NCI-H146 (cell line): Measurements from ENCODE around the gene PRRT1.
"Not testable (repeated sequence)": the region's sequence is repeated elsewhere in the genome, so short reads cannot be mapped to it uniquely, and the experiment has no call there.

ENCODE experiments used
- DNase-seq: peaks from one replicate; lab custom pipeline; 2025; lab: John Stamatoyannopoulos, UW

Gene PRRT1

GRCh38 chr6:32149932-32150870 lies 1.5 kb downstream of the PRRT1 start:
- DNase-seq, result no peak

- DNase-seq, result peak; percentile 34
Observed at GRCh38 chr6:32149092-32149755, 2.5 kb downstream of the PRRT1 start.

GRCh38 chr6:32148289-32149091 lies 3.2 kb downstream of the PRRT1 start:
- peak; percentile 69 for DNase-seq

- DNase-seq, result no peak
Observed at GRCh38 chr6:32147401-32148132, 4.2 kb downstream of the PRRT1 start.

GRCh38 chr6:32146687-32147086 lies 5.1 kb downstream of the PRRT1 start:
- DNase-seq, result no peak

- DNase-seq, result no peak
Observed at GRCh38 chr6:32146287-32146686, 5.5 kb downstream of the PRRT1 start.

DNA sequence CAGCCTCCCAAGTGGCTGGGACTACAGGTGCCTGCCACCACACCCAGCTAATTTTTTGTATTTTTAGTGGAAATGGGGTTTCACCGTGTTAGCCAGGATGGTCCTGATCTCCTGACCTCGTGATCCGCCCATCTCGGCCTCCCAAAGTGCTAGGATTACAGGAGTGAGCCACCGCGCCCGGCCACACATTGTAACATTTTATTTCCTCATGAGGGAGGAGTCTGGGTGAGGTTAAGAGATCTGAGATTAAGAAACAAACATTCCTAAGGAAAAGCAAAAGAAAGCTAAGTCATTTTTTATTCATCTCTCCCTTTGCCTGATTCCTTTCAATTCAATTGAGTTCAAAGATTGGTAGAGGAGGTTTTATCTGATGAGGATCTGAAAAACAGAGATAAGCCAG lies 7.5 kb downstream of the PRRT1 start:
- DNase-seq, result not testable (repeated sequence)

GRCh38 chr6:32140420-32141046 lies 11.2 kb downstream of the PRRT1 start:
- DNase-seq, result no peak

DNA sequence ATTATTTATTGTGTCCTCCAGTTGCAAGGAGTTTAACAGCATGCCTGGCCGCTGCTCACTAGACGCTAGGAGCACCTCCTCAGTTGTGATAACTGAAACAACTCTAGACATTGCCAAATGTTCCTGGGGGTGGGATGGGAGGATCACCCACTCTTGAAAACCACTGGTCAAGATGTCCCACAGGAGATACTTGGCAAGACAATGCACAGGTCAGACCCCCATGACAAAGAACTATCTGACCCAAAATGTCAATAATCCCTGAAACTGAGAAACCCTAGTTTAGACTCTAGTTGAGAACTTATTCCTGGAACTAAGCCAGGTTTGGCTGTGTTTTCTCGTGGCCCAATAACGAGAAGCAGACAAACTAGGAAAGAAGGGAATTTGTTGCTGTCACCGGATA lies 12.1 kb downstream of the PRRT1 start:
- no peak for DNase-seq

- DNase-seq, result no peak
Observed at GRCh38 chr6:32137454-32137853, 14.3 kb downstream of the PRRT1 start.

DNA sequence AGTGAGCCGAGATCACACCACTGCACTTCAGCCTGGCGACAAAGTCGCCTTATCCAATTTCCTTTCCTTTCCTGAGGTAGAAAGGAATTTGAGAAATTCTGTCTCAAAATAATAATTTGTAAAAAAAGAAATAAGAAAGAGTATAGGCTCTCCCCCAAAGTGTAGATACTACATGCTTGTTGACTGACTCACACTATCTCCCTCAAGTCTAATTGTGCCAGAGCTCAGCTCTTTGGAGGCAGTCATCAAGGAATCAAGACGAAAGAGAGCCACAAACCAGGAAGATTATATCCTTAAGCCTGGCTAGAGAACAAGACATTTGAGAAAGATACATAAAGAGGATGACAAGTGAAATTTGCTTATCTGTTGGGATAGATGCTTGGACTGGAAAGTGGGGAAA lies 18.0 kb downstream of the PRRT1 start:
- DNase-seq, result no peak

DNA sequence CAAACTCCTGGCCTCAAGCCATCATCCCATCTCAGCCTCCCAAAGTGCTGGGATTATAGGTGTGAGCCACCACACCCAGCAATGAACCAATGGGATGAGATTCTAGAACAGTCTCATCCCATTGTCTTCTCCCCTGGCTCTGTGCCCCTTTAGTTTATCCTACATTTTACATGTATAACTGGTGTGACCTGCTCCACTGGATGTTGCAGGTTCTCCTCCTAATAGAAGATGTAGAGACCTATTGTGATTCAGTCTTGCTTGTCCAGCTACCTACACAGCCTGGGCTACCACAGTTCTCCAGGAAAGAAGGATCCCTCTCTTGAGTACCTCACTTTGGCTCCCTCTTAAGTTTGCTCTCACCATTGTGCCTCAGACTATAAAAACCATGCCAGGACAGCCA lies 19.6 kb downstream of the PRRT1 start:
- DNase-seq, result no peak

DNA sequence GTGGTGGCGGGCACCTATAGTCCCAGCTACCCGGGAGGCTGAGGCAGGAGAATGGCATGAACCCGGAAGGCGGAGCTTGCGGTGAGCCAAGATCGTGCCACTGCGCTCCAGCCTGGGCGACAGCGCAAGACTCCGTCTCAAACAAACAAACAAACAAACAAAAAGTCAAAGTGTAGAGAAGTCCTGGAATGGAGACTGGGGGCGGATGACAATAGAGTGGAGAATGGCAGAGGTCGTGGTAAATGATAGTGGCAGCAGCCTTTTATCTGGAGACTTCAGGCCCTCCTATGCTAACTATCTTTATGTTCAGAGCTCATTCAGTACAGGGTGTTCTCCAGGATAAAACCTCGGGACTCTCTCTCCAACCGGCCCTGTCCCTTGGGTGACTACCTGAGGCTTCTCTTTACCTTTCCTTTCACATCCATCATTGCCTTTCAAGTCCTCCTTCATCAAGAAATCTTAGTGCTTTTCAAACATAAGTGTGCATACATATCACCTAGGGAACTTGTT lies 20.2 kb downstream of the PRRT1 start:
- no peak for DNase-seq

- no peak for DNase-seq
Observed at GRCh38 chr6:32129297-32130088, 22.2 kb downstream of the PRRT1 start.

- DNase-seq, result no peak
Observed at GRCh38 chr6:32128751-32129296, 22.9 kb downstream of the PRRT1 start.

DNA sequence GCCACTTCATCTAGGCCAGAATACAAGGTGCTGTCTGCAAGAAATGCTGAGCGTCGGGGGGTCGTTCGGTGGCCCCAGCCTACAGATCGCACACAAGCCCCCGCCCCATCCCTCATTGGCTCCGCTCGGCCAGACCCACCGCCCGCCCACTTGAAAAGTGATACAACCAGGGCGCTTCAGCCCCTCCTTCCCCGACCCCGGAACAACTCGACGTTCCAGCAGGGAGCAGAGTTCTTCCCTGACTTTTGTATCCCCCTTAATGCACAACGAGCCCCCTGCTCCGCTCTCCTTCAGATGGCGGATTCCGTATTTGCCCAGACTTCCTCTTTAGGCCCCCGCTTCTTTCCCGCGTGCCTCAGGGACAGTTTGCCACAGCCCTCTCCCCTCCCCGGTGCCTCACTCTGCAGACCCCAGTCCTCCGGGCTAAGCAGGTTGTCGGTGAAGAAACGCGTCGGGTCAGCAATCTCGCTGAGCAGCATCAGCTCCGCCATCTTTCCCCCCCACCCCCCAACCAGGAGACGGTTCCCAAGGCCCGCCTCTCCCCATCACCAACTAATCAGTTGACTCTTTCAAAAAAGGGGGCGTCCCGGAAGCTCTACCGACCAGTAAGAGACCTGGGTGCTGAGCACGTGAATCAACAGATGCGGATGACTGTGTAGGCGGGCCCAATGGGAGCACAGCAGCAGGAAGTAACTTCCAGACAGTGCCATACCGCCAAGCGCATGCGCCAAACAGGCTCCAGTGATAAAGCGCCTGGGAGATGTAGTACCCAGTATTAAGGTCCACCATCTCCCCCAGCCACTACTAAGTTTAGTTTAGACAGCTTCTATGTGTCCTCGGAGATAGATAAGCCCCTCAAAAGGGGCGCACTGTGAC lies 23.8 kb downstream of the PRRT1 start, which contains the start of gene ATF6B:
Gene ATF6B, minus strand, starts transcription at position 530 of the 876 bp plus-strand sequence. Its CDS starts 39 bp downstream, at position 491.
- peak; percentile 99 for DNase-seq

DNA sequence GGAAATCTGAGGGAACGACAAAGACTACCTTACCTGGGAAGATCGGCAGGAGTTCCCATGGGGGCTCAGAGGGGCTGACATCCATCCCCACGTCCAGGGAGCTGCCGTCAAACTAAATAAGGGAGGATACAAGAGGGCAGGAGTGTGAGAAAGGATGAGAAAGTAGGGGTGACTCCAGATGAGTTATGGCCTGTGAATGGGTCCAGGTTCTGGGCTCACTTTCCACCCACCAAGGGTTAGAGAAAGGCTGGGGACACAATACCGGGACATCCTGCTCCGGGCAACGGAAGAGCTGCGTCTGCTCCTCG lies 24.4 kb downstream of the PRRT1 start:
- DNase-seq, result no peak

GRCh38 chr6:32126880-32127279 lies 24.9 kb downstream of the PRRT1 start:
- no peak for DNase-seq

DNA sequence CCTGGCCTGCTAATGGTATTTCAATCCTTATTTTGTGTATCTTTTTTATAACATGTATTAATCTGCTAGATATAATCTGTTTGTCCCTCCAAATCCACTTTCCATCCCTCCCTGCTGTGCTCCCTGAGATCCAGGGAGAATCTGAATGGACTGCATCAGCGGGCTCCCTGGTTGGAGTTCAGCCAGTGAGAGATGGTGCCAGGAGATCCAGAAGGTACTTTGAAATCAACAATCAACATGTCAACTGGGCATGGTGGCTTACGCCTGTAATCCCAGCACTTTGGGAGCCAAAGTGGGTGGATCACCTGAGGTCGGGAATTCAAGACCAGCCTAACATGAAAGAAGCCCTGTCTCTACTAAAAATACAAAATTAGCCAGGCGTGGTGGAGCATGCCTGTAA lies 28.1 kb downstream of the PRRT1 start:
- no peak for DNase-seq
